K562 (cell line): ENCODE data around the gene ALDOB. TPM values are rescaled to one million over a fixed set of nuclear protein-coding genes. Genes with fewer than 3 reads are reported as not detected.

Experiments used
- ATAC-seq: fragments of 200-7000 bp; cut with Tn5 transposase; 3 replicates; pipeline ENCODE4 v1.9.1; 2020; ENCODE audit warnings: moderate library complexity
- BruUV-seq: library from RNA; stranded (reverse); fragments of 400-500 nt; replicated peaks from 2 replicates; lab custom pipeline; 2021; lab: Mats Ljungman, UMichigan
- CTCF ChIA-PET: fragments of 300-600 bp; formaldehyde crosslinking; extraction: SDS; loops from one replicate; lab custom pipeline; 2021; ENCODE audit warnings: low intra/inter-chr PET ratio; lab: Yijun Ruan, JAX
- POLR2A ChIA-PET: fragments of 300-600, 350-650 bp; sonication (Branson Sonifier 250); formaldehyde crosslinking; extraction: SDS; loops from one replicate; lab custom pipeline; 2021; ENCODE audit warnings: antibody characterized with exemption, inconsistent platforms; lab: Yijun Ruan, JAX
- DNase-seq, 4 experiments: peaks; one replicate each; pipeline versions ENCODE4 v3.0.0 to v3.0.0-alpha.2; 2011 to 2018; ENCODE audit warnings: low spot score in 3 of 4, mixed read lengths in 3 of 4; ENCODE audit errors: extremely low read depth in 1 of 4
- FAIRE-seq: peaks from 2 replicates; lab custom pipeline; 2011; peaks lifted over from hg19 to GRCh38; lab: Jason Lieb, UNC
- H2AFZ ChIP-seq: 2 replicates; pipeline ENCODE4 v1.6.0; 2011; ENCODE audit warnings: low read depth, low read length, control low read depth, inconsistent platforms
- H3K27ac ChIP-seq: fragments of 200-600 bp; 3 replicates; pipeline ENCODE4 v1.8.0; 2011; ENCODE audit warnings: low read depth, mild to moderate bottlenecking, control low read depth, inconsistent platforms, low read length, moderate library complexity, mixed read lengths; ENCODE audit errors: extremely low read depth
- H3K27me3 ChIP-seq, 2 experiments: fragments of 300-600 bp in 1 of 2; 2 replicates in 1 of 2; 3 replicates in 1 of 2; pipeline versions ENCODE4 v1.6.0 to v1.8.0; 2011; ENCODE audit warnings: inconsistent platforms in 2 of 2, low read length in 2 of 2, mild to moderate bottlenecking in 1 of 2, mixed read lengths in 1 of 2, moderate library complexity in 1 of 2; ENCODE audit not compliant: control insufficient read depth in 2 of 2, insufficient read depth in 2 of 2
- H3K36me3 ChIP-seq: fragments of 300-600 bp; 3 replicates; pipeline ENCODE4 v1.8.0; 2011; ENCODE audit warnings: mild to moderate bottlenecking, low read length, inconsistent platforms; ENCODE audit not compliant: control insufficient read depth, insufficient read depth
- H3K4me1 ChIP-seq, 2 experiments: fragments of 200-600 bp in 1 of 2; replicated peaks in 1 of 2; 2 replicates in 1 of 2; 3 replicates in 1 of 2; pipeline versions ENCODE4 v1.5.1 to v1.8.0; 2011; ENCODE audit warnings: inconsistent platforms in 2 of 2, low read length in 2 of 2, mild to moderate bottlenecking in 1 of 2, mixed read lengths in 1 of 2, moderate library complexity in 1 of 2; ENCODE audit not compliant: control insufficient read depth in 2 of 2, insufficient read depth in 2 of 2
- H3K4me2 ChIP-seq: 2 replicates; pipeline ENCODE4 v1.6.1; 2011; ENCODE audit warnings: low read length, control low read depth, inconsistent platforms, mixed read lengths; ENCODE audit not compliant: insufficient read depth
- H3K4me3 ChIP-seq: fragments of 200-600 bp; sonication (generic), shearing (Covaris generic); 2 replicates; pipeline ENCODE4 v1.5.1; 2016; ENCODE audit warnings: control low read depth, inconsistent platforms
- H3K79me2 ChIP-seq: fragments of 200-600 bp; 3 replicates; pipeline ENCODE4 v1.8.0; 2011; ENCODE audit warnings: low read length, inconsistent platforms; ENCODE audit not compliant: control insufficient read depth, insufficient read depth
- H3K9ac ChIP-seq, 2 experiments: 2 replicates each; pipeline versions ENCODE4 v1.6.0 to v1.6.1; 2011; ENCODE audit warnings: low read depth in 2 of 2, low read length in 2 of 2, control low read depth in 1 of 2, inconsistent platforms in 1 of 2, mild to moderate bottlenecking in 1 of 2, mixed read lengths in 1 of 2; ENCODE audit not compliant: insufficient read depth in 1 of 2
- H3K9me1 ChIP-seq: one replicate; pipeline ENCODE4 v1.6.0; 2011; ENCODE audit warnings: inconsistent platforms, mild to moderate bottlenecking, low read length, moderate library complexity; ENCODE audit not compliant: control insufficient read depth, insufficient read depth
- H3K9me3 ChIP-seq: replicated peaks from 2 replicates; pipeline ENCODE4 v1.5.1; 2011; ENCODE audit warnings: low read depth, low read length, inconsistent platforms; ENCODE audit not compliant: control insufficient read depth, insufficient read depth
- H4K20me1 ChIP-seq: replicated peaks from 2 replicates; pipeline ENCODE4 v1.6.1; 2011; ENCODE audit warnings: low read length, inconsistent platforms, mixed read lengths; ENCODE audit not compliant: control insufficient read depth, insufficient read depth
- ATF4 ChIP-seq: fragments of 450-650 bp; formaldehyde crosslinking; IDR thresholded peaks from 2 replicates; pipeline ENCODE4 v1.4.0; 2022; ENCODE audit warnings: mild to moderate bottlenecking, moderate library complexity
- CBFA2T3 ChIP-seq: fragments of 450-650 bp; IDR thresholded peaks from 2 replicates; pipeline ENCODE4 v1.6.1; 2017
- GABPB2 ChIP-seq: fragments of 250-450 bp; sonication (Bioruptor Pico); conservative IDR thresholded peaks from 2 replicates; pipeline ENCODE4 v1.5.1; 2021; ENCODE audit warnings: mild to moderate bottlenecking
- HOMEZ ChIP-seq: fragments of 250-450 bp; sonication (Bioruptor Pico); IDR thresholded peaks from 2 replicates; pipeline ENCODE4 v1.4.0; 2020; ENCODE audit warnings: mild to moderate bottlenecking, moderate library complexity
- NFRKB ChIP-seq: fragments of 450-650 bp; IDR thresholded peaks from 2 replicates; pipeline ENCODE4 v1.6.1; 2016; ENCODE audit warnings: low read depth
- PURB ChIP-seq: sonication (generic); formaldehyde crosslinking; IDR thresholded peaks from 2 replicates; pipeline ENCODE4 v1.9.0; 2021; ENCODE audit warnings: low read depth, mild to moderate bottlenecking, missing genetic modification reagents
- SMAD3 ChIP-seq: fragments of 450-650 bp; formaldehyde crosslinking; conservative IDR thresholded peaks from 2 replicates; pipeline ENCODE4 v1.4.0; 2020; ENCODE audit warnings: mild to moderate bottlenecking
- STAG1 ChIP-seq: sonication (generic); formaldehyde crosslinking; IDR thresholded peaks from 2 replicates; pipeline ENCODE4 v1.5.0; 2020; ENCODE audit warnings: missing genetic modification reagents, borderline replicate concordance
- THAP12 ChIP-seq: fragments of 250-450 bp; sonication (Bioruptor Pico); IDR thresholded peaks from 2 replicates; pipeline ENCODE4 v1.9.0; 2021; ENCODE audit warnings: mild to moderate bottlenecking, inconsistent platforms
- ZNF444 ChIP-seq: fragments of 250-450 bp; sonication (Bioruptor Pico); IDR thresholded peaks from 2 replicates; pipeline ENCODE4 v1.4.0; 2020; ENCODE audit warnings: mild to moderate bottlenecking, moderate library complexity
- ZNF740 ChIP-seq, 3 experiments: fragments of 200-800 bp in 1 of 3; sonication (Bioruptor generic) in 1 of 3; sonication (generic) in 1 of 3; formaldehyde crosslinking in 1 of 3; IDR thresholded peaks; 2 replicates each; pipeline versions ENCODE4 v1.6.1 to v1.8.0; 2016 to 2022; ENCODE audit warnings: mild to moderate bottlenecking in 2 of 3, missing compliant biosample characterization in 2 of 3, missing genetic modification characterization in 2 of 3, missing genetic modification reagents in 1 of 3
- WGBS: fragments of 100-300 bp; shearing (Covaris generic); methylation state at CpG from one replicate; pipeline ENCODE4 v1.1.6; 2016; ENCODE audit warnings: low coverage, mixed read lengths; ENCODE audit not compliant: insufficient coverage; ENCODE audit errors: missing lambda C conversion rate; 5-methylcytosine and 5-hydroxymethylcytosine counted together
- in situ Hi-C: fragments of 300-500 bp; cut with MboI; formaldehyde crosslinking; loops from 4 replicates; pipeline ENCODE4 v1.15.0; 2018; ENCODE audit warnings: inconsistent platforms, mixed read lengths
- intact Hi-C: fragments of 100-400 bp; cut with micrococcal nuclease; formaldehyde crosslinking; loops from 2 replicates; pipeline ENCODE4 v1.14.2; 2022
- polyA plus RNA-seq, 8 experiments: library from polyadenylated mRNA; depleted of rRNA in 4 of 8; stranded (reverse) in 5 of 8; unstranded in 3 of 8; fragments of >200 nt; fragmentation: Nextera tagmentation in 2 of 8; fragmentation: Illumina TruSeq in 1 of 8; extraction: Ambion mirVana in 2 of 8; extraction: Trizol in 1 of 8; gene quantifications; 2 replicates each; pipeline versions ENCODE4 v1.2.1 to v1.2.3, GENCODE V29; 2011 to 2014; ENCODE audit warnings: inconsistent platforms in 1 of 8, missing spikeins in 1 of 8
- total RNA-seq, 7 experiments: library from RNA; depleted of rRNA in 6 of 7; stranded (reverse); fragments of >200 nt in 6 of 7; fragmentation: Illumina TruSeq in 2 of 7; extraction: Trizol in 2 of 7; gene quantifications; 2 replicates each; pipeline versions ENCODE4 v1.2.1 to v1.2.3, GENCODE V29; 2011 to 2021; ENCODE audit warnings: low replicate concordance in 1 of 7

ALDOB gene
- total and polyA plus RNA-seq, 9 of the 15 experiments (the other 6 are each of a cell fraction or from before 2014, with no cell fraction given): 0.80 TPM; not detected in 8

GRCh38 chr9:101383361-101383760 is 52.2 kb downstream of the ALDOB start:
- ChIA-PET CTCF (no interaction called here), POLR2A (no interaction called here)
- FAIRE-seq: no peak
- H3K4me3 ChIP-seq: no peak overlapping the region
- peaks cover 3% of the 10 kb centered on the region in 2 experiments; a peak in 1 of 5 replicates for H3K4me1 ChIP-seq
- no peaks in the 10 kb centered on the region for H3K9me1 ChIP-seq
- H3K79me2 ChIP-seq: no peaks in the 10 kb centered on the region
- intact Hi-C loops (no loop called here), in situ Hi-C loops (no loop called here)
- 43% methylated on average over 2 of the region's 2 CpGs for WGBS
- peaks cover 8% of the 10 kb centered on the region for H3K9me3 ChIP-seq
- DNase-seq: no peak
- ATAC-seq: no peak
- no peak overlapping the region for H3K27ac ChIP-seq
- TF ChIP-seq THAP12 (no peak), NFRKB (no peak), ZNF740 (CRISPR knock-in tag; IDR thresholded peaks at IDR 0.05) (no peak), ZNF740 (tag; IDR thresholded peaks at IDR 0.05) (no peak), ZNF444 (CRISPR knock-in tag) (no peak), GABPB2 (no peak), CBFA2T3 (no peak), HOMEZ (CRISPR knock-in tag) (no peak), ATF4 (no peak), STAG1 (CRISPR knock-in tag) (no peak), SMAD3 (no peak), PURB (CRISPR knock-in tag) (no peak)
- H3K36me3 ChIP-seq: peaks cover 18% of the 10 kb centered on the region
- H3K9ac ChIP-seq: no peak overlapping the region
- H3K4me2 ChIP-seq: no peak overlapping the region
- no peaks in the 10 kb centered on the region for H3K27me3 ChIP-seq
- no peak overlapping the region for H2AFZ ChIP-seq
- no TSS peak for BruUV-seq
- H4K20me1 ChIP-seq: no peaks in the 10 kb centered on the region
